ENCODE results near the gene DCXR. TPM values are rescaled to one million over a fixed set of nuclear protein-coding genes. Genes with fewer than 3 reads are reported as not detected.

Gene DCXR
- total RNA-seq, 6 experiments from 2014 or later: 73.4 to 100 (median 84.8) TPM

DNA sequence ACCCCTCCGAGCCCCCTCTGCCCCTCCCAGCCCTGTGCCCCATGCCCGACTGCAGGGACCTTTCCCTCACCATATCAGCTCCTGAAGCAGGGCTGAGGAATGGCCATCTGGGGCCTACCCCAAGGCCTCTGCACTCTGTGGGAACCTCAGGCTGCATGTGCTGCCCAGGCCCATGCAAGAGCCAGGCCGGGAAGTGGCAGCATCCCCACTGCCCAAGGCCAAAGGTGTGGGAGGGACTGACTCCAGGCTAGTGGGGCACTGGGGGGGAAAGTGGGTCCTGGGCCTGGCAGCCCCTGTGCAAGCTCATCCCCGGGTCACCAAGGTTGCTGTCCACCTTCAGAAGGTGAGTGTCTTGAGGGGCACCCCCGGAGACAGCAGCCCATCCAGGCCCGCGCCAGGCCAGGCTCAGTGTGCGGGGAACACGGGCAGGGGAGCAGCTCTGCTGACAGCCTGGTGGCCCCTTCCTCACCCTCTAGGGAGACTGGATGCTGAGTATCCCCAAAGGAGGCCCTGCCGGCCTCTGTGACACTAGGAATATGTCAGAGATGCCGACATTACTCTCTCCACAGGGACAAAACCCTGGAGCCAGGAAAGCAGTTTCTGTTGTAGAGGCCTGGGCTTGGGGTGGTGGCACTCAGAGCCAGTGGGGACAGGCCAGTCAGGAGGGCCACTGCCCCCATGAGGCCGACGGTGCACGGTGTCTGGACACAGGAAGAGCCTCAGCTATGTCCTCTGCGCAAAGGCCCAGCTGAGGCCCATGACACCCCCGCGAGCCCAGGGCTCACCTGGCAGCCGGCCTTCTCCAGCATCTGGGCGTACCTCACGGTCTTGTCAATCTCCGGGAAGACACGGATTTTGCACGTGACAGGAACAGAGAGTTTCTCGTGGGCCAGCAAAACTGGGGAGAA, 24.8 kb upstream of the DCXR start:
- H3K4me1 Mint-ChIP-seq (ENCODE audit: low read depth): no peaks in the 10 kb centered on the region
- TF ChIP-seq, protein P1, sequence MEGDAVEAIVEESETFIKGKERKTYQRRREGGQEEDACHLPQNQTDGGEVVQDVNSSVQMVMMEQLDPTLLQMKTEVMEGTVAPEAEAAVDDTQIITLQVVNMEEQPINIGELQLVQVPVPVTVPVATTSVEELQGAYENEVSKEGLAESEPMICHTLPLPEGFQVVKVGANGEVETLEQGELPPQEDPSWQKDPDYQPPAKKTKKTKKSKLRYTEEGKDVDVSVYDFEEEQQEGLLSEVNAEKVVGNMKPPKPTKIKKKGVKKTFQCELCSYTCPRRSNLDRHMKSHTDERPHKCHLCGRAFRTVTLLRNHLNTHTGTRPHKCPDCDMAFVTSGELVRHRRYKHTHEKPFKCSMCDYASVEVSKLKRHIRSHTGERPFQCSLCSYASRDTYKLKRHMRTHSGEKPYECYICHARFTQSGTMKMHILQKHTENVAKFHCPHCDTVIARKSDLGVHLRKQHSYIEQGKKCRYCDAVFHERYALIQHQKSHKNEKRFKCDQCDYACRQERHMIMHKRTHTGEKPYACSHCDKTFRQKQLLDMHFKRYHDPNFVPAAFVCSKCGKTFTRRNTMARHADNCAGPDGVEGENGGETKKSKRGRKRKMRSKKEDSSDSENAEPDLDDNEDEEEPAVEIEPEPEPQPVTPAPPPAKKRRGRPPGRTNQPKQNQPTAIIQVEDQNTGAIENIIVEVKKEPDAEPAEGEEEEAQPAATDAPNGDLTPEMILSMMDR (IDR thresholded peaks at IDR 0.05): no peak
- no peak for DNase-seq
- no peak overlapping the region for H3K4me3 Mint-ChIP-seq
- peaks cover 8% of the 10 kb centered on the region; the same call in 1 of the 2 replicates for H3K27me3 Mint-ChIP-seq (ENCODE audit: insufficient read depth)
- no peaks in the 10 kb centered on the region for H3K9me3 Mint-ChIP-seq
- no peak overlapping the region for H3K27ac Mint-ChIP-seq
- peaks cover 4% of the 10 kb centered on the region; the same call in 1 of the 2 replicates for H3K36me3 Mint-ChIP-seq (ENCODE audit: low read depth)

DNA sequence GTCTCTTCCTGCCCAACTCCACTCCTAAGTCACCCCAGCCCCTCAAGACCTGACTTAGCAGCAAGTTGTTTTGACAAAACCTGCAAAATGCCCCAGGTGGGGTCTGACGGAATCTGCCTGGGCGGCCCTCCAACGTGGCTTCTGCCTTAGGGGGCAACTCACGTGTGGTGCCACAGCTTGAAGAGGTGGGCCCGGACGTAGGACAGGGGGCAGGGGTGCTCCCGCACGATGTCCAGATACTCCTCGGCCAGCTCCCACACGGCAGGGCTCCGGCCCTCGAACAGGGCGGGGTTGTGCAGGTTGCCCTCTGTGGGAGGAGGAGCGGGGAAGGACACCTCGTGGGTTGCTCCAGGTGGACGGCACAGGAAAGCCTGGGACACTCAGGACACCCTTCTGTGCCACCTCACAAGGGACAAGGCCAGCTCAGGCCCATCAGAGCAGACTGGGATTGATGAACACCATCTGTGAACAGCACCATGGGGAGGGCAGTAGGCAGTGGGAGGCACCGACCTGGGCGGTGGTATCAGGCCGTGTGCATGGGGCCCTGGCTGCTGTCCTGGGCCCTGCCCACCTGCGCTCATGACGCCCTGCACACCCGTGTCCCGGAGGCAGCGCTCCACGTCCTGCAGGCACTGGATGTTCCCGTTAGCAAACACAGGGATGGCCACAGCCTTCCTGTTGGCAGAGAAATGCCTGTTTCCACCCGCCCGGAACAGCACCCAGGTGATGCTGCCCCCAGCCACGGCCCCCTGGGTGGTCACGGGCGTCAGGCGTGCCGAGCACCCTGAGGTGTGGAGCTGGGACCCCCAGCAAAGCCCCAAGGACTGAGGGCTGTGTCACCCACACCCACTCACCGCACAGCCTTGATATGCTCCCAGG, 23.8 kb upstream of the DCXR start:
- H3K27me3 Mint-ChIP-seq (ENCODE audit: insufficient read depth): peaks cover 8% of the 10 kb centered on the region; the same call in 1 of the 2 replicates
- TF ChIP-seq, protein P1 (IDR thresholded peaks at IDR 0.05): no peak
- no peak for DNase-seq
- H3K9me3 Mint-ChIP-seq: no peaks in the 10 kb centered on the region
- no peaks in the 10 kb centered on the region for H3K4me1 Mint-ChIP-seq (ENCODE audit: low read depth)
- H3K27ac Mint-ChIP-seq: no peak overlapping the region
- peaks cover 4% of the 10 kb centered on the region; the same call in 1 of the 2 replicates for H3K36me3 Mint-ChIP-seq (ENCODE audit: low read depth)
- H3K4me3 Mint-ChIP-seq: no peak overlapping the region

DNA sequence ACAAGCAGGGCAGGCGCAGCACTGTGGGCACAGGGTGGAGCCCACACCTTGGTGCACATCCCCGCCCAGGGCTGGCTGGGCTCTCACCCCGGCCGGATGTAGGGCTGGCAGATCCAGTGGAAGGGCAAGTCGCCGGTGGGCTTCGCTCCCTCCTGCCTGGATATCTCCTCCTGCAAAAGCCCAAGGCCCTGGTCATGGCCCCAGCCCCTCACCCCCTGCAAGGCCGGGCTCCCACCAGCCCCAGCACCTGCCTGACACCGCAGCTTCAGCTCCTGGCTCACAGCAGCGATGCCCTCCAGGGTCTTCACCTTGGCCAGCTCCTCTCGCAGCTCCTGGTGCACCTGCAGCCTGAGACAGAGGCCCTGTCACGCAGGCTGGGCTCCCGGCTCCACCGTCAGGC, 23.1 kb upstream of the DCXR start:
- H3K4me1 Mint-ChIP-seq (ENCODE audit: low read depth): no peaks in the 10 kb centered on the region
- TF ChIP-seq, protein P1 (IDR thresholded peaks at IDR 0.05): no peak
- peaks cover 4% of the 10 kb centered on the region; the same call in 1 of the 2 replicates for H3K36me3 Mint-ChIP-seq (ENCODE audit: low read depth)
- peaks cover 5% of the 10 kb centered on the region; the same call in 1 of the 2 replicates for H3K27me3 Mint-ChIP-seq (ENCODE audit: insufficient read depth)
- no peaks in the 10 kb centered on the region for H3K9me3 Mint-ChIP-seq
- no peak overlapping the region for H3K4me3 Mint-ChIP-seq
- no peak overlapping the region for H3K27ac Mint-ChIP-seq
- no peak for DNase-seq

DNA sequence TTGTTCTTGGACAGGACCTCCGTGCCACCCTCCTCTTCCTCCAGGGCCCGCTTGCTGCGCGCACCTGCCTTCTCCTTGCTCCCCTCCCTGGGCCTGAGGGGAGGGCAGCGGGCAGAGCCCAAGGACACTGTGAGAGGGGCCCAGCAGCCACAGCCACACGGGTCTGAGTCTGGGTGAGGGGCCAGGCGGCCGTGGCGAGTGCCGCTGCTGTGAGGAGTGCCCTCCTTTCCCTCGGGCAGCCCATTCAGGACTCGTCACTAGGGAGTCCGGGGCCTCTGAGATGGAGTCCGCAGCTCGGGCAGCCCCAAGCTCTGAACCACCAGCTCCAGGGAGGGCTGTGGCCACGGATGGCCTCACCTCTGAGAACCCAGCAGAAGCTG, 22.5 kb upstream of the DCXR start:
- Mint-ChIP-seq H3K27ac (no peak overlapping the region), H3K27me3 (ENCODE audit: insufficient read depth) (peaks cover 5% of the 10 kb centered on the region; the same call in 1 of the 2 replicates), H3K36me3 (ENCODE audit: low read depth) (peaks cover 4% of the 10 kb centered on the region; the same call in 1 of the 2 replicates), H3K4me3 (no peak overlapping the region), H3K9me3 (no peaks in the 10 kb centered on the region), H3K4me1 (ENCODE audit: low read depth) (no peaks in the 10 kb centered on the region)
- DNase-seq: no peak
- TF ChIP-seq, protein P1 (IDR thresholded peaks at IDR 0.05): no peak

DNA sequence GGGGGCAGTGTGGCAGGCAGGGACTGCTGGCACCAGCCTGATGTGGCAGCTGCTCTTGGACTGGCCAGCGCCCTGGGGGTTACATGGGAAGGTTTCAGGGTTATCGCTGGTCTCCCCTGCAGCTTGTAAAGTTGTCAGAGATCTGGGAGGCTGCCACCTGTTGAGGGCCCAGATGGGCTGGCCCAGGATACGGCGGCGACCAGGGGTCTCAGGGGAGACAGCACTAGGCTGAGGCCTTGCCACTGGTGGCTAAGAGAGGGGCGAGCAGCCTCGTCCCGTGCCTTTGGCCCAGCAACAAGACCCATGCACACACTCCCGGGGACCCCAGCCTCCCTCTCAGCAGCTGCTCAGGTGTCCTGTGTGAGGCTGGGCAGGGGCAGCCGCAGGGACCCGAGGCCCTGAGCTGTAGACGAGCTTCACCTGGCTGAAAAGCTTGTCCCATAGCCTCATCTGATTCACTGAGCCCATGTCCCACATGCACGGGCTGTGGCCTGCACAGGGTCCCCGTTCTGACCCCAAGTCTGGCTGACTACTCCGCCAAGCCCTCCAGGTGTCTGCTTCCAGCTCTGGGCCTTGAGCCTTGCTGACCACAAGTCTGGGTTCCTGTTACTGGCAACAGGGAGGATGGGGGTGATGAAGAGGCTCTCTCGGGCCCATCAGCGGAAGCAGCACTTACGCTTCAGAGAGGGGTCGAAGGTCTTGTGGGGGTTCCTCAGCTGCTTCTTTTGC, 21.9 kb upstream of the DCXR start:
- Mint-ChIP-seq H3K36me3 (ENCODE audit: low read depth) (peaks cover 4% of the 10 kb centered on the region; the same call in 1 of the 2 replicates), H3K4me3 (no peak overlapping the region), H3K27ac (no peak overlapping the region), H3K27me3 (ENCODE audit: insufficient read depth) (peaks cover 5% of the 10 kb centered on the region; the same call in 1 of the 2 replicates), H3K9me3 (no peaks in the 10 kb centered on the region), H3K4me1 (ENCODE audit: low read depth) (no peaks in the 10 kb centered on the region)
- TF ChIP-seq, protein P1 (IDR thresholded peaks at IDR 0.05): no peak
- DNase-seq: no peak
